22Rv1 (cell line): ENCODE results near the gene ATXN10.
A peak's percentile ranks its signal among the peaks of the same experiment; 100 is the strongest.

Source experiments
- H3K27ac ChIP-seq: fragments of 450-650 bp; 2 replicates; pipeline ENCODE4 v1.5.1; 2017
- CTCF ChIP-seq: fragments of 450-650 bp; IDR thresholded peaks from 2 replicates; pipeline ENCODE4 v1.5.1; 2017; ENCODE audit warnings: mild to moderate bottlenecking
- ZFX ChIP-seq: fragments of 450-650 bp; IDR thresholded peaks from 2 replicates; pipeline ENCODE4 v1.6.1; 2017; ENCODE audit warnings: antibody characterized with exemption, borderline replicate concordance

ATXN10 gene

GRCh38 chr22:45630436-45630835 lies 41.2 kb upstream of the ATXN10 start:
- TF ChIP-seq ZFX (no peak), CTCF (no peak)

GRCh38 chr22:45631140-45631840 lies 40.3 kb upstream of the ATXN10 start:
- H3K27ac ChIP-seq, result no peak overlapping the region
- TF ChIP-seq ZFX, result no peak

More at GRCh38 chr22:45630436-45630835, 41.2 kb upstream of the ATXN10 start:
- H3K27ac ChIP-seq, result no peak overlapping the region

GRCh38 chr22:45631841-45632238 lies 39.8 kb upstream of the ATXN10 start:
- TF ChIP-seq ZFX (no peak), CTCF (no peak)
- no peak overlapping the region for H3K27ac ChIP-seq

- no peak for TF ChIP-seq ZFX
- no peak for TF ChIP-seq CTCF
- H3K27ac ChIP-seq, result no peak overlapping the region
Observed at GRCh38 chr22:45632791-45633515, 38.7 kb upstream of the ATXN10 start.

- no peak for TF ChIP-seq CTCF
- no peak for TF ChIP-seq ZFX
- H3K27ac ChIP-seq, result no peak overlapping the region
Observed at GRCh38 chr22:45636683-45637082, 35.0 kb upstream of the ATXN10 start.

GRCh38 chr22:45638197-45638596 lies 33.4 kb upstream of the ATXN10 start:
- peak overlapping the region; percentile 69 for H3K27ac ChIP-seq
- TF ChIP-seq ZFX (no peak), CTCF (no peak)

DNA sequence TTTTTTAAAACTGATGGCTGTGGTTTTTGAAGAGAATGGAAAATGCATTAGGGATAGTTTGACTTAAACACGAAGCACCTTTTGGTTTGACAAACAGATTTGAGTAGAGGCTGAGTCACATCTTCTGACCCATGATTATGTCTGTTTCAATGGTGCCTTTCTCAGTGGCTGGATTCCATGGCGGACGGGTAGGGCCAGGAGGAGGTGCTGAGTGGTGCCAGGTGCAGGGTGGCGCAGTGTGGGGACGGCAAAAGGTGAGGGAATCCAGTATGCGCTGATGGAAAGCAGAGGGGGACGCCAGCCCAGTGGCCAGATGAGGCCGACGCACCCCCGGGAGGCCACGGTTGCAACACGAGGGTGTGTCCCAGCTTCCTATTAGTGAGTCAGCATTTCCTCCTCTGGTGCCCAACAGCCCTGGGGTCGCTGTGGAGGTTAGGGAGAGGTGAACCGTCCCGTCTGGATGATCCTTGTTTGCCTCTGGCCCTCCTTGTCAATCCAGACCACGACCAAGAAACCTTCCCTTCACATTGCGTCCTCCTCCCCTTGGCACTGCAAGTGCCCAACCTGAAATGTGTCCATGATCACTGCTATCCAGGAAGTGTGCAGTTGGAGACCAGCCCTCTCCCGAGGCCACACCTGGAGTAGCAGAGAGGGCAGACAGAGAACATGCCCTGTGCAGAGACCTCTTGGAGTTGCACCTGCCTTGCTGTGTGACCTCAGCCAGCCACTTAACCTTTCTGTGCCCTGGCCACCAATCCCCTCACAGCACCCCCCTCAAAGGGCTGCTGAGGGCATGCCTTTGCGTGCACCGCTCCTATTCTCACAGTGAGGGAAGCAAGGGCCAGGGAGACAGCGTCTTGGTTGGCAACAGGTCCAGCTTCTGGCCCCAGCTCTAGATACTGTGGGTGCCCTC lies 32.5 kb upstream of the ATXN10 start:
- TF ChIP-seq CTCF, result no peak
- no peak for TF ChIP-seq ZFX
- peak overlapping the region; percentile 69 for H3K27ac ChIP-seq
